Stimulated activated naive B cell treated with anti-CD40 and anti-IgM and Interleukin-4, amounts not matched to agents 10 μg/mL and 1 μg/mL and 100 μg/mL, for 72 hours (primary cell): ENCODE measurements around the gene BATF2.
A peak's percentile ranks its signal among the peaks of the same experiment; 100 is the strongest.
"Not testable (repeated sequence)": the region's sequence is repeated elsewhere in the genome, so short reads cannot be mapped to it uniquely, and the experiment has no call there.

Source experiments
- ATAC-seq, 2 donors: fragments of 150-1000 bp; cut with Tn5 transposase; replicated peaks; 2 replicates each; pipeline ENCODE4 v1.10.0; 2021; ENCODE audit warnings: moderate library complexity in 1 of 2
- DNase-seq: peaks from one replicate; pipeline ENCODE4 v3.0.0; 2021
- H3K27ac Mint-ChIP-seq: one replicate; pipeline ENCODE4 v1.8.0; 2022; ENCODE audit warnings: mild to moderate bottlenecking, mixed read lengths
- H3K27me3 Mint-ChIP-seq, 2 donors: one replicate each; pipeline ENCODE4 v1.8.0; 2022; ENCODE audit warnings: mixed read lengths in 2 of 2
- H3K36me3 Mint-ChIP-seq, 2 donors: one replicate each; pipeline ENCODE4 v1.8.0; 2022; ENCODE audit warnings: mixed read lengths in 2 of 2, mild to moderate bottlenecking in 1 of 2
- H3K4me1 Mint-ChIP-seq, 2 donors: one replicate each; pipeline ENCODE4 v1.8.0; 2022; ENCODE audit warnings: mixed read lengths in 2 of 2, mild to moderate bottlenecking in 1 of 2
- H3K4me3 Mint-ChIP-seq, 2 donors: one replicate each; pipeline ENCODE4 v1.8.0; 2022; ENCODE audit warnings: mild to moderate bottlenecking in 2 of 2, mixed read lengths in 2 of 2, moderate library complexity in 1 of 2
- H3K9me3 Mint-ChIP-seq, 2 donors: one replicate each; pipeline ENCODE4 v1.8.0; 2022; ENCODE audit warnings: mixed read lengths in 2 of 2, mild to moderate bottlenecking in 1 of 2

BATF2 gene

DNA sequence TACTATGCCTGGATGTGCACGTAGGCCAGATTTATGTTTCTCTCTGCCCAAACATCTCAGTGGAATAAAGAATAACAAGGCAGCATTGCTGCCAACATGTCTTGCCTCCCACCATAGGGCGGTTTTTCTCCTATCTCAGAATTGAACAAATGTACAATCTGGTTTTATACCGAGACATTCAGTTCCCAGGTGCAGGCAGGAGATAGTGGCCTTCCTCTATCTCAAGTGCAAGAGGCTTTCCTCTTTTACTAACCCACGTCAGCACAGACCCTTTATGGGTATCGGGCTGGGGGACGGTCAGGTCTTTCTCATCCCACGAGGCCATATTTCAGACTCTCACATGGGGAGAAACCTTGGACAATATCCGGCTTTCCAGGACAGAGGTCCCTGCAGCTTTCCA, 26.7 kb upstream of the BATF2 start:
- not testable (repeated sequence) for H3K27ac Mint-ChIP-seq, H3K27me3 Mint-ChIP-seq, ATAC-seq, DNase-seq, H3K9me3 Mint-ChIP-seq, H3K4me3 Mint-ChIP-seq
- Mint-ChIP-seq H3K4me1 (peaks cover 7 to 20% of the 10 kb centered on the region in 2 donors), H3K36me3 (peaks cover 17% of the 10 kb centered on the region in 2 donors)

DNA sequence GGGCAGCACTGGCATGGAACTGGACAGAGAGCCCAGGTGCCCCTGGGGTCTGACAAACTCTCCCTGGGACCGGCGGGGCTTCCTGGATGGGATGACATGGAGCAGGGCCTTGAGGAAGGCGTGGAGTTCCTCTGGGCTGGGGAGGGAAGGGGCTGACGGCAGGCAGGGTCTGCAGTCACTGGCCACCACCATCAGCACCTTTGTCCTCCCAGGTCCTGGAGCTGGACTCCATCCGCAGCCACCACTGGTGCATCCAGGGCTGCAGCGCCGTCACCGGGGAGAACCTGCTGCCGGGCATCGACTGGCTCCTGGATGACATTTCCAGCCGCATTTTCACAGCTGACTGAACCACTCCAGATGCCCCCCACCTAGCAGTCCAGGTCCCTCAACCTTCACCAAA, 24.7 kb upstream of the BATF2 start:
- DNase-seq: no peak
- Mint-ChIP-seq H3K27me3 (no peaks in the 10 kb centered on the region), H3K9me3 (peaks cover 0 to 2% of the 10 kb centered on the region in 2 donors), H3K4me1 (peaks cover 8 to 15% of the 10 kb centered on the region in 2 donors), H3K27ac (no peak overlapping the region), H3K4me3 (no peak overlapping the region), H3K36me3 (peaks cover 25 to 28% of the 10 kb centered on the region in 2 donors)
- ATAC-seq: no peak

DNA sequence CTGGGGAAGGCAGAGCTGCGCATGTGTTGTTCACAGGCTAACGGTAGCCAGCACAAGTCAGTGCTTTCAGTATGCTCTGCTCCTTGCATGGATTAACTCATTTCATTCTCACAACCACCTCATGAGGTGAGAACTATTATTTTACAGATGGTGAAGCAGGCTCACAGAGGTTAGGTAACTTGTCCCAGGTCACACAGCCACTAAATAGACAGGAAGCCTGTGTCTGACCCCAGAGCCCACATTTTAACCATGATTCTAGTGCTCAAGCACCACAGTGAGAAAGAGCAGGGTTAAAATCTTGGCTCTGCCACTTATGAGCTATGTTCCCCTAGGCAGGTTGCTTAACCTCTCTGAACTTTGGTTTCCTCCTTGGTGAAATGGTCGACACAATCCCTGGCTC, 24.2 kb upstream of the BATF2 start:
- ATAC-seq: no peak
- no peak overlapping the region for H3K4me3 Mint-ChIP-seq
- no peak overlapping the region for H3K27ac Mint-ChIP-seq
- peaks cover 28 to 32% of the 10 kb centered on the region in 2 donors for H3K36me3 Mint-ChIP-seq
- H3K27me3 Mint-ChIP-seq: no peaks in the 10 kb centered on the region
- no peak for DNase-seq
- H3K9me3 Mint-ChIP-seq: peaks cover 0 to 2% of the 10 kb centered on the region in 2 donors
- H3K4me1 Mint-ChIP-seq: peaks cover 14 to 20% of the 10 kb centered on the region in 2 donors

DNA sequence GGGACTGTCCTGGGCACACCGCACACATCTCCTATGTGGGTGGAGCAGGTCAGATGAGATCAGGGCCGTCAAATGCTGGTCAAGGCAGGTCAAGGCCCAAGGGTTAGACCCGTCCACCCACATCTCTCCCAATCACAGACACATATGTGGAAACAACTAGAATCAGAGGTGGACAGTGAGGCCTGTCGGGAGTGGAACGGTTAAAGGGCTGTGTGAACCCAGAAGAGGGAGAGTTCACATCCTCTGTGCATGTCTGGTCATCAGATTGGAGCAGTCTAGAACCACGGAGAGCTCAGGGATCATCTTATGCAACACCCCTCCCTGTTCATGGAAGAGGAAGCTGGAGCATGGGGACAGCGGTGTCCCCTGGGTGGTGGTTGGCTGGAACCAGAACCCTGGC, 23.1 kb upstream of the BATF2 start:
- ATAC-seq: no peak
- peaks cover 28 to 32% of the 10 kb centered on the region in 2 donors for H3K36me3 Mint-ChIP-seq
- DNase-seq: no peak
- H3K4me3 Mint-ChIP-seq: no peak overlapping the region
- H3K27me3 Mint-ChIP-seq: no peaks in the 10 kb centered on the region
- peaks cover 18 to 31% of the 10 kb centered on the region in 2 donors for H3K4me1 Mint-ChIP-seq
- H3K9me3 Mint-ChIP-seq: peaks cover 0 to 2% of the 10 kb centered on the region in 2 donors
- H3K27ac Mint-ChIP-seq: no peak overlapping the region

DNA sequence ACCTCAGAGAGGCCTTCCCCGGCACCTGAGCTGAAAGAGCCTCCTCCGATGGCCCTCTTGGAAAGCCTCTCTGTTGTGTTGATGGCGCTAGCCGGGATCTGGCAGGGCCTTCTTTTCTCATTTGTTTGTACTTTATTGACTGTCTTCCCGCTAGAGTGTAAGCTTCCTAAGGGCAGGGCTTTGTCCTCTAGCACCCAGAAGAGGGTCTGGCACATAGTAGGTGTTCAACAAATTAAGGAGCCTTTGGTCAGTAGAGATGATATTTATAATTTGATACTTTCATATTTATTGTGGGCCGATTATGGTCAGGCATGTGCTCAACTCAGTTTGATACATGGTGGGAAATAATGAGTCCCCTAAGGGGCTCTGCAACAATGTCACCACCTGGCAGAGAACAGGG, 21.2 kb upstream of the BATF2 start:
- Mint-ChIP-seq H3K27me3 (no peaks in the 10 kb centered on the region), H3K4me1 (peaks cover 24 to 39% of the 10 kb centered on the region in 2 donors), H3K4me3 (no peak overlapping the region), H3K36me3 (peaks cover 28 to 32% of the 10 kb centered on the region in 2 donors), H3K27ac (no peak overlapping the region), H3K9me3 (peaks cover 0 to 2% of the 10 kb centered on the region in 2 donors)
- DNase-seq (no peak), ATAC-seq (no peak)

DNA sequence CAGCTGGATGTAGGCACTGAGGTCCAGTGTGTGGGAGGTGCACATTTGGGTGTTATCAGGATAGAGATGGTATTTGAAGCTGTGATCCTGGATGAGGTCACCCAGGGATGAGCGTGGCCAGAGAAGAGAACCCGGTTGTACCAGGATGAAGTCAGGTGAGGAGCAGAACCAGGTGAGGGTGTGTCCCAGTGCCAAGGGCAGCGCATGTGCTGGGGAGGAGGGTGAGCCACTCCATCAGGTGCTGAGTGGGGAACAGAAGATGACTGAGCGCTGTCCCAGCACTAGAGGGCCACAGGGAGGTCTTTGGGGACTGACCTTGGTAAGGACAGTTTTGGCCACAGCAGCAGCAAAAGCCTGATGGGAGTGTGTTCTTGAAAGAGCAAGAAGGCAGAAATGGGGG, 19.9 kb upstream of the BATF2 start:
- peak overlapping the region in 1 of 2 donors; percentile 36 for H3K4me3 Mint-ChIP-seq
- H3K9me3 Mint-ChIP-seq: peaks cover 0 to 2% of the 10 kb centered on the region in 2 donors
- no peaks in the 10 kb centered on the region for H3K27me3 Mint-ChIP-seq
- peak overlapping the region; percentile 20 for H3K27ac Mint-ChIP-seq
- H3K36me3 Mint-ChIP-seq: peaks cover 21 to 29% of the 10 kb centered on the region in 2 donors
- ATAC-seq (no peak), DNase-seq (no peak)
- H3K4me1 Mint-ChIP-seq: peaks cover 26 to 38% of the 10 kb centered on the region in 2 donors

DNA sequence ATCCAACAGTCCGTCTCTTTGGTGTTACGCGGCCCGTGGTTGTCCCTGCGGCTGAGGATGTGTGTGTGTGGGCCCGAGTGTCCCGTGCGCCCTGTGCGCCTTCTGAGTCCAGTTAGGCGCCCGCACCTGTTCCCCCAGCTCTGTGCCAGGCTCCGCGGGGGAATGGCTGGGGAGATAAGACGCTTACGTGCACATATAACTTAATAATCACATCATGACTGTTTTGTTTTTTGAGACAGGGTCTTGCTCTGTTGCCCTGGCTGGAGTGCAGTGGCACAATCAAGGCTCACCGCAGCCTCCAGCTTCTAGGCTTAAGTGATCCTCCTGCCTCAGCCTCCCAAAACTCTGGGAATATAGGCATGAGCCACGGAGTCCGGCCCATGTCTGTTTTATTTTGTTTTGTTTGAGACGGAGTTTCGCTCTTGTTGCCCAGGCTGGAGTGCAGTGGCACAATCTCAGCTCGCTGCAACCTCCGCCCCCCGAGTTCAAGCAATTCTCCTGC, 18.0 kb upstream of the BATF2 start:
- peak overlapping the region; percentile 97 for H3K27ac Mint-ChIP-seq
- peak overlapping the region; percentile 88 to 94 for H3K4me3 Mint-ChIP-seq

DNA sequence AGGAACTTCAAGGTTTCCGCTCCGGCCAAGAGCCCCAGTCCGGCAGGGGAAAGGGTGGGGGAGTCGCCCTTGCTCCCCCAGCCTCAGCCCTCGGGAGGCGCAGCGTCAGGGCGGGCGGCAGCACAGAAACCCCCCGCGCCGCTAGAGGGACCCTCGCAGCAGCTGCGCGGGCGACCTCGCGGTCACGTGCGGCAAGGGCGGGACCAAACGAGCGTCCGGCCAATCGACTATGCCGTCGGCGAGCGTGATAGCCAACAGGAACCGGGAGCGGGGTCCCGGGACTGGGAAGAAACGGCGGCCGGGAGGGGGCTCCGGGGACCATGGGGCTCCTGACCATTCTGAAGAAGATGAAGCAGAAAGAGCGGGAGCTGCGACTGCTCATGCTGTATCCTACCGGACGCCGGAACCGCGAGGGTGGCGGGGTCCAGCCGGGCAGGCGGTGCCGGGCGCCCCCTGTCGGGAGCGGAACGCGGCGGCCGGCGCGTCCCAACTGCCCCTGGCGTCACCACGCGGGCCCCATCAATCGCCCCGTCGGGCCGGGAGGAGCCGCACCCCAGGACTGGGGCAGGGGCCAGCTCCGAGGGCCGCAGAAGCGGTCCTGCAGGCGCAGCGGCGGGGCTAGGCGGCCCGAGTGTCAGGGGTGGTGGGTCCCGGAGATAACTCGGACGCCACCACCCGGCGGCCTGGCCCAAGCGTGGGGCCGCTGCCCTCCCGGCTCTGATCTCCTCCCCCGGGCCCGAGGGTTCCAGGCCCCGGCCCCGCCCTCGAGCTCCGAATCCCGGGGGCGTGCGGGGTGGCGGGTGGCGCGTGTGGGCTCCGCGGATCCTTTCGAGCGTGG, 17.3 kb upstream of the BATF2 start, which contains the start of gene ARL2:
Gene ARL2 (plus strand): TSS at position 273 of the 838 bp plus-strand sequence. CDS start 48 bp downstream, at position 321.
- Mint-ChIP-seq H3K27me3 (no peaks in the 10 kb centered on the region), H3K9me3 (peaks cover 0 to 2% of the 10 kb centered on the region in 2 donors), H3K27ac (peak within 1 kb of the TSS; percentile 99), H3K4me1 (peaks cover 26 to 38% of the 10 kb centered on the region in 2 donors), H3K36me3 (peaks cover 14 to 18% of the 10 kb centered on the region in 2 donors), H3K4me3 (peak within 1 kb of the TSS; percentile 88 to 94)
- peak; percentile 78 to 81 for ATAC-seq
- peak; percentile 89 for DNase-seq

More for the DNA sequence above, 18.0 kb upstream of the BATF2 start:
- Mint-ChIP-seq H3K36me3 (peaks cover 16 to 22% of the 10 kb centered on the region in 2 donors), H3K4me1 (peaks cover 26 to 38% of the 10 kb centered on the region in 2 donors), H3K9me3 (peaks cover 0 to 2% of the 10 kb centered on the region in 2 donors), H3K27me3 (no peaks in the 10 kb centered on the region)
- DNase-seq (no peak), ATAC-seq (no peak)

DNA sequence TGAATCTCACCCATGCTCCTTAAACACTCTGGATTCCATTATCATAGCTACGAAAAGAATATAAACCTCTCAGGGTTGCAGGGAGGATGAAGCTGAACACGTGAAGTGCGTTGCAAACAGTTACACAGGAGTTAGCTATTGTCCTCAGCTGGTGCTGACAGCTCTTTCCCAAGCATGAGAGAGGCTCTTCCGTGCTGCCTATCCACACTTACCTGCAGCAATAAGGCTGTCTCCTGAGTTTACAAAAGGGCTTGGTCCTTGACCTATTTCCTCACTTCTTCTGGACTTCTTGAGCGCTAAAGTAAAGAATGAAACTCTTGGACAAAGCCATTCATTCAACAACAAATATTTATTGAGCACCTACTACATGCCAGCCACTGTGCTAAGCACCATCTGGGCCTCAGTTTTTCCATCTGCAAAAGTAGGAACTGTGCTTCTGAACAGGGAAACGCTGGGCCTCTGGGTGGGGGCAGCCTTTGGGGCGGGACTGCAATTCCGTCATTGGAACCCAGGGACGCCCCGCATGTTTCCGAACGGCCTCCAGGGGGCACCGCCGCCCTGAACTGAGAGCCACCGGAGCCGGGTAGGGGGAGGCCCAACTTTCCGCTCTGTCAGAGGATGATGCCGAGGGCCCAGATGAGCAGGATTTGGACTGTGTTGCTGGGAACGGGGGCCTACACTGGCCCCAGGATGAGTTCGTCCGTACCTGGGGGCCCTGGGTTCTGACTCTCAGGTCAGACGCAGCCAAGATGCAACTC, 16.5 kb upstream of the BATF2 start:
- H3K4me1 Mint-ChIP-seq: peaks cover 26 to 38% of the 10 kb centered on the region in 2 donors
- peaks cover 12 to 15% of the 10 kb centered on the region in 2 donors for H3K36me3 Mint-ChIP-seq
- DNase-seq (peak; percentile 90), ATAC-seq (peak; percentile 84 to 87)
- peaks cover 0 to 2% of the 10 kb centered on the region in 2 donors for H3K9me3 Mint-ChIP-seq
- peak overlapping the region; percentile 88 to 94 for H3K4me3 Mint-ChIP-seq
- no peaks in the 10 kb centered on the region for H3K27me3 Mint-ChIP-seq
- H3K27ac Mint-ChIP-seq: peak overlapping the region; percentile 99

DNA sequence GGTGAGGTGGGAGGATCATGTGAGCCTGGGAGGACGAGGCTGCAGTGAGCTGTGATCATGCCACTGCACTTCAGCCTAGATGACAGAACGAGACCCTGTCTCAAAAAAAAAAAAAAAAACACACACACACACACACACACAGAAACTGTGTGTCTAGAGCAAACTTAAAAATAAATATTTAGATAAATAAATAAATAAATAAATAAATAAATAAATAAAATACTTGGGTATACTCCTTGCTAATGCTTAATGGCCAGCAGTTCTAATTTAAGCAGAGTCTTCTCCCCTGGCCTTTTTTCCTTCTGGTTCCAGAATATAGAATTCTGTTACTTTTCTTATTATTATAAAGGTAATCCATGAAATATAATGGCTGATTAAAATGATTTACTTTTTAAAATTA, 12.1 kb upstream of the BATF2 start:
- ATAC-seq: no peak
- no peak overlapping the region for H3K4me3 Mint-ChIP-seq

DNA sequence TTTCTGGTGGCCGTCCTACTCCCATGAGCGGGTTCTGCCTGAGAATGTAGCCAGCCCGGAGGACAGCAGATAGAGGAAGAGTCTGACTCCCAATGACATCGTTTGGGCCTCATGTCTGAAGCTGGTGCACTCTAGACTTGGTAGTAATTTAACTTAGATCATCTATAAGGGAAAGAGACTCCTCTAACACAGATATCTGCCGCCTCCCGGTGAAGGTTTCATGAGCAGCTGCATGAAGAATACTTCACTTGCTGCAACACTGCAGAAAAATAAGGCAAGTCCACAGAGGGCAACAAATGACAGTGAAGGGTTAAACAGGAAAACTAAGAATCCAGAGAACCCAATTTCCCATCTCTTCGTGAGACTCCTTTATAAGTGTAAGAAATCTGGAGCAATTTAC, 11.2 kb upstream of the BATF2 start:
- ATAC-seq: no peak
- Mint-ChIP-seq H3K27ac (no peak overlapping the region), H3K27me3 (no peaks in the 10 kb centered on the region), H3K36me3 (no peaks in the 10 kb centered on the region), H3K4me1 (peaks cover 3 to 5% of the 10 kb centered on the region in 2 donors), H3K9me3 (no peaks in the 10 kb centered on the region), H3K4me3 (no peak overlapping the region)
- no peak for DNase-seq

More for the DNA sequence above, 12.1 kb upstream of the BATF2 start:
- Mint-ChIP-seq H3K36me3 (no peaks in the 10 kb centered on the region), H3K27me3 (no peaks in the 10 kb centered on the region), H3K9me3 (no peaks in the 10 kb centered on the region), H3K27ac (no peak overlapping the region), H3K4me1 (peaks cover 8 to 10% of the 10 kb centered on the region in 2 donors)
- no peak for DNase-seq

DNA sequence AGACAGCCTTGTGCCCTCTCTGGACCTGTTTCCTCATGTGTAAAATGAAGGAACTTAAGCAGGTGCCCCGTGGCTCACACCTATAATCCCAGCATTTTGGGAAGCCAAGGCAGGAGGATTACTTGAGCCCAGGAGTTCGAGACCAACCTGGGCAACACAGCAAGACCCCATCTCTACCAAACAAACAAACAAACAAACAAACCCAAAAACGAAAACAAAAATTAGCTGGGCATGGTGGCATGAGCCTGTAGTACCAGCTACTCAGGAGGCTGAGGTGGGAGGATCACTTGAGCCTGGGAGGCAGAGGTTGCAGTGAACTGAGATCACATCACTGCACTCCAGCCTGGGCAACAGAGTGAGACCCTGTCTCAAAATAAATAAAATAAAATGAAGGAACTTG, 7.2 kb upstream of the BATF2 start:
- not testable (repeated sequence) for ATAC-seq, H3K36me3 Mint-ChIP-seq, H3K9me3 Mint-ChIP-seq, H3K27ac Mint-ChIP-seq, H3K27me3 Mint-ChIP-seq, H3K4me3 Mint-ChIP-seq, DNase-seq, H3K4me1 Mint-ChIP-seq

DNA sequence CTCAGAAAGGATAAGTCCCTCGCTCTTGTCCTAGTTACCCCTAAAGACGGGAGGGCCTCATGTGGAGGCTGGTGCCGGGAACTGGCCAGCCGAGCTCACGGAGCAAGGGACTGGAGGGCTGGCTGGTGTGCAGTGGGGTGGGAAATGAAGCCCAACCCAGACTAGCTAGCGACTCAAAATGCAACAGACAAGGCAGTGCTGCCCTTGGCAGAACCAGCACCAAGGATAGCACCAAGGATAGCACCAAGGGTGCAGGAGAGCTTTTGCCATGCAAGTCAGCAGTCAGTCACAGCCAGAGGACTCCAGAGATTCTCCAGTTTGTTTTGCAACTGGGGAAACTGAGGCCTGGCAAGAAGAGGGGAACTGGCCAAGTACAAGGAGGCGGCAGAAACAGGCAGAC, 6.5 kb upstream of the BATF2 start:
- Mint-ChIP-seq H3K27me3 (no peaks in the 10 kb centered on the region), H3K27ac (no peak overlapping the region), H3K36me3 (no peaks in the 10 kb centered on the region), H3K4me3 (no peak overlapping the region), H3K4me1 (peaks cover 7% of the 10 kb centered on the region in 2 donors), H3K9me3 (no peaks in the 10 kb centered on the region)
- DNase-seq: no peak
- ATAC-seq: no peak

DNA sequence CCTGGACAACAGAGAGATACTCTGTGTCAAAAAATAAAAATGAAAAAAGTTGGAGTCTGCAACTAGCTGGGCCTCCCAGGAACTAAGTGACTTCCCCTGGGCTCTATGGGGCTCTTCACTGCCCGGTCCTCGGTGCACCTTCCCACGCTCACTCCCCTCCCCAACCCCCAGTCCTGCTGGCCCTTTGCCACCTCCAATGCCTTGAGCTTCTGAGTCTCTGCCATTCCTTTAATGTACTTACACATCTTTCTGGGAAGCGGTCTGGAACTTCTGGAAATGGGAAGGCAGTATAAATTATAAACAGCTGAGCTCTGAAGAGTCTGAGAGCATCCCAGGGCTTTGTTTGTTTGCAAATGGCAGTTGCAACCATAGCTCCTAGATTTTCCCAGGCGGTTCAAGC, 5.9 kb upstream of the BATF2 start:
- ATAC-seq: no peak
- Mint-ChIP-seq H3K27ac (no peak overlapping the region), H3K4me1 (peaks cover 9 to 10% of the 10 kb centered on the region in 2 donors), H3K36me3 (no peaks in the 10 kb centered on the region), H3K27me3 (no peaks in the 10 kb centered on the region), H3K9me3 (no peaks in the 10 kb centered on the region), H3K4me3 (no peak overlapping the region)
- no peak for DNase-seq
